ENCODE measurements around the gene OTULINL. TPM values are rescaled to one million over a fixed set of nuclear protein-coding genes. Genes with fewer than 3 reads are reported as not detected.

Gene OTULINL
- total RNA-seq, 1 donor from 2014 or later = 3.8 TPM

DNA sequence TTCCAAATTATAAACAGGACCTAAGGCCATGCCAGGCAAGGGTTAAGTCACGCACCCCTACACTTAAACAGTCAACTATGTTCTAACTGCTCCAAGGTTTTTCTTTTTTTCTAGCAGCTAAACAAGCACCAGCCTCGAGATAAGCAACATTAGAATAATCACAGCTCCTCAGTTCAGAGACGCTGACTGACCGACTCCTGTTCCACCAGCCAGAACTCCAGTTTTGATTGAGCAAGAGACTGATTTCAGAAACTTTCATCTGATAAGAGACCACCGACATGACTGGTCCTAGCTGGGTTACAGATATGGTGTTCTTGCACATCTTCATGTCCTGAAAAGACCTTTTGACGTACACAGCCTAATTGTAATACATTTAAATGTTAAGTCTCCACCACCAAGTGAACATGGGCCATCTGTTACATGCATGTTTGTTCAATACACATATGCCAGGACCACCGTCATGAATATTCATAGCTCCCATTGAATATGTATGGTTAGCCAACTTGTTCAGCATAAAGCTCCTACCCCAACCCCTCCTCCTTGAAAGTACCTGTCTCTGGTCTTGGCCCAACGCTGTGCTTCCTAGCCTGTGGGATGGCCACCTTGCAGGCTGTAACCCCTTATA lies 23.7 kb upstream of the OTULINL start:
- Mint-ChIP-seq H3K27ac (peak overlapping the region; percentile 35), H3K4me3 (no peak overlapping the region), H3K27me3 (ENCODE audit: low read depth) (peaks cover 32% of the 10 kb centered on the region), H3K4me1 (peaks cover 8% of the 10 kb centered on the region), H3K36me3 (no peaks in the 10 kb centered on the region), H3K9me3 (no peaks in the 10 kb centered on the region)
- TF ChIP-seq, protein P1, sequence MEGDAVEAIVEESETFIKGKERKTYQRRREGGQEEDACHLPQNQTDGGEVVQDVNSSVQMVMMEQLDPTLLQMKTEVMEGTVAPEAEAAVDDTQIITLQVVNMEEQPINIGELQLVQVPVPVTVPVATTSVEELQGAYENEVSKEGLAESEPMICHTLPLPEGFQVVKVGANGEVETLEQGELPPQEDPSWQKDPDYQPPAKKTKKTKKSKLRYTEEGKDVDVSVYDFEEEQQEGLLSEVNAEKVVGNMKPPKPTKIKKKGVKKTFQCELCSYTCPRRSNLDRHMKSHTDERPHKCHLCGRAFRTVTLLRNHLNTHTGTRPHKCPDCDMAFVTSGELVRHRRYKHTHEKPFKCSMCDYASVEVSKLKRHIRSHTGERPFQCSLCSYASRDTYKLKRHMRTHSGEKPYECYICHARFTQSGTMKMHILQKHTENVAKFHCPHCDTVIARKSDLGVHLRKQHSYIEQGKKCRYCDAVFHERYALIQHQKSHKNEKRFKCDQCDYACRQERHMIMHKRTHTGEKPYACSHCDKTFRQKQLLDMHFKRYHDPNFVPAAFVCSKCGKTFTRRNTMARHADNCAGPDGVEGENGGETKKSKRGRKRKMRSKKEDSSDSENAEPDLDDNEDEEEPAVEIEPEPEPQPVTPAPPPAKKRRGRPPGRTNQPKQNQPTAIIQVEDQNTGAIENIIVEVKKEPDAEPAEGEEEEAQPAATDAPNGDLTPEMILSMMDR (IDR thresholded peaks at IDR 0.05; ENCODE audit: unreplicated experiment) = no peak
- DNase-seq (ENCODE audit: low spot score in 2 of 2, unreplicated experiment in 2 of 2) = no peak

DNA sequence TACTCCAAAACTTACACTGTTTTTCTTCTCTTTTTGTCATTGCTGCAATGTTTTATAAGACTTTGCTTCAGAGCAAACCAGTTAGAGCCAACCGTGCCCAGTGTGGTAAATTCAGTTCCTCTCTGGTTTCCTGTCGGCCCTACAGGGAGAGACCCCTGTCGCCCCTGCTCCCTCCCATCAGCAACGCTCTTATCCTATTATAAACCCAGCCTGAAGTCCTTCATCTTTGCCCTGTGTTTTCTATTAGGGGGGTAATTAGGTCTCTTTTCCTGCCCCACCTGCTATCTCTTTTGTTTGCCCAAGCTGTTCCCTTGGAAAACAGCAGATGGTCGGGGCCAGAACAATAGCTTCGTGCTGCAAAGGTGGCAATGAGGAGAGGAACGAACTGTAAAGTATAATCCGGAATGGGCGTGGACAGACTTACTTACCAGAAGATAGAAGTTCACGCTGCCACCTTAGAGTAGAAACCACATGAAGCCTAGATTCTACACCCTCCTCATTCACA lies 21.4 kb upstream of the OTULINL start:
- no peaks in the 10 kb centered on the region for H3K9me3 Mint-ChIP-seq
- no peak overlapping the region for H3K4me3 Mint-ChIP-seq
- no peak overlapping the region for H3K27ac Mint-ChIP-seq
- TF ChIP-seq, protein P1 (IDR thresholded peaks at IDR 0.05; ENCODE audit: unreplicated experiment) = no peak
- no peaks in the 10 kb centered on the region for H3K36me3 Mint-ChIP-seq
- H3K4me1 Mint-ChIP-seq = peaks cover 8% of the 10 kb centered on the region
- peaks cover 25% of the 10 kb centered on the region for H3K27me3 Mint-ChIP-seq (ENCODE audit: low read depth)
- DNase-seq (ENCODE audit: low spot score in 2 of 2, unreplicated experiment in 2 of 2) = no peak

DNA sequence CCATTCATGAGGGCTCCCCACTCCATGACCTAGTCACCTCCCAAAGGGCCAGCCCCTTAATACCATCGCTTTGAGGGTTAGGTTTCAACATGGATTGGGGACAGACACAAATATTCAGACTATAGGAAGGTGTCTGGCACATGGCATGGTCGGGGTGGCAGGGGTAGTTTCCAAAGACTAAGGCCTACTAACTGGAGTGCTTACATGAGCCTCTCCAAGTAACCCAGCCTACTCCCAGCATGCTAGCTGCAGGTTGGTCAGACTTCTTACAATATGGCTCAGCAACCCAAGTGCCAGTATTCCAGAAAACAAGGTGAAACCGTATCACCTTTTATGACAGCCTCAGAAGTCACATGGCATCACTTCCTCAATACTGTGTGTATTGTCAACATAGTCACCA lies 19.9 kb upstream of the OTULINL start:
- TF ChIP-seq, protein P1 (IDR thresholded peaks at IDR 0.05; ENCODE audit: unreplicated experiment) = no peak
- H3K9me3 Mint-ChIP-seq = peaks cover 2% of the 10 kb centered on the region
- no peak overlapping the region for H3K4me3 Mint-ChIP-seq
- H3K36me3 Mint-ChIP-seq = no peaks in the 10 kb centered on the region
- no peak for DNase-seq (ENCODE audit: low spot score in 2 of 2, unreplicated experiment in 2 of 2)
- H3K27me3 Mint-ChIP-seq (ENCODE audit: low read depth) = peaks cover 37% of the 10 kb centered on the region
- H3K4me1 Mint-ChIP-seq = peaks cover 8% of the 10 kb centered on the region
- no peak overlapping the region for H3K27ac Mint-ChIP-seq

DNA sequence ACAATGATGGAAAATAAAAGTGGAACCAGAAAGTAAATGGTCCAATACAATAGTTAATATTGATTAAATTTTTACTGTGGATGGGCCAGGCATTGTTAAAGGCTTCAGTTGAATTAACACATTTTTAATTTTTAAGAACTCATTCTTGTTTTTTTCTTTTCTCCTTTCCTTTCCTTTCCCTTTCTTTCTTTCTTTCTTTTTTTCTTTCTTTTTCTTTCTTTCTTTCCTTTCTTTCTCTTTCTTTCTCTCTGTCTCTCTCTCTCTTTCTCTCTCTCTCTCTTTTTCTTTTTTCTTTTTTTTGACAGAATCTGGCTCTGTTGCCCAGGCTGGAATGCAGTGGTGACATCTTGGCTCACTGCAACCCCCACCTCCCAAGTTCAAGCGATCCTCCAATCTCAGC lies 13.3 kb upstream of the OTULINL start:
- peaks cover 9% of the 10 kb centered on the region for H3K9me3 Mint-ChIP-seq
- TF ChIP-seq, protein P1 (IDR thresholded peaks at IDR 0.05; ENCODE audit: unreplicated experiment) = no peak
- DNase-seq (ENCODE audit: low spot score in 2 of 2, unreplicated experiment in 2 of 2) = no peak
- H3K4me1 Mint-ChIP-seq = no peaks in the 10 kb centered on the region
- H3K27me3 Mint-ChIP-seq (ENCODE audit: low read depth) = peaks cover 60% of the 10 kb centered on the region
- H3K36me3 Mint-ChIP-seq = no peaks in the 10 kb centered on the region
- no peak overlapping the region for H3K27ac Mint-ChIP-seq
- no peak overlapping the region for H3K4me3 Mint-ChIP-seq

DNA sequence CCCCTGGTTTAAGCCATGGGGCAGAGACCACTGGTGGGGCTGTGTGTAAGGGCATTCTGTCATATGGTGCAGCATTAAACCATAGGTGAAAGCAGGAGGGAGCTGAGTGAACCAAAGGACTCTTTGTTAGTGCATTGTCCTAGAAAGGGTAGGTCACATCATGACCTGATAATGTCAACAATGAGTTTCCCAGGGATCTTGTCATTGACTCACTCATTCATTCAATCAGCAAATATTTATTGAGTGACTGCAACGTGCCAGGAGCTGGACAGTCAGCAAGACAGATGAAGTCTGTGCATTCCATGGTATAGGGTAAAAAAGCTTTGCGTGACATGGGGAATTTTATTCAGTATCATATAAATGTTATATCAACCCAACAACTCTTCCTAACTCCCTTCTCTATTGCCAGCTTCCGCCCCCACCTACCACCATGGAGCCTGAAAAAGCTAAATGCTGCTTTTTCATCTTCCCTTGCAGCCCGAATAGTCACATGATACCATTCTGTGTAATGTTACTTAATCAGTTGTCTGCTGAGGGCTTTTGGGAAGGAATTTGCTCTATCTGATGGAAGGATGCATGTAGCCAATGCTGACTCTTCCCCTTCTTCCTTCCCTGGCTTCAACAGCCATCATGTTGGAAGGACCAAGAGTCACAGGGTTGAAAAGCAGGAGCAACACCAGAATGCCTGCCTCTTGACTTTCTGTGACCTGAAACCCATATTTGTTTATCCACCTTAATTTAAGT lies 11.5 kb upstream of the OTULINL start:
- peaks cover 70% of the 10 kb centered on the region for H3K27me3 Mint-ChIP-seq (ENCODE audit: low read depth)
- TF ChIP-seq, protein P1 (IDR thresholded peaks at IDR 0.05; ENCODE audit: unreplicated experiment) = no peak
- H3K4me3 Mint-ChIP-seq = no peak overlapping the region
- no peak for DNase-seq (ENCODE audit: low spot score in 2 of 2, unreplicated experiment in 2 of 2)
- peaks cover 9% of the 10 kb centered on the region for H3K9me3 Mint-ChIP-seq
- H3K27ac Mint-ChIP-seq = no peak overlapping the region
- H3K4me1 Mint-ChIP-seq = no peaks in the 10 kb centered on the region
- no peaks in the 10 kb centered on the region for H3K36me3 Mint-ChIP-seq

All from mesothelial cell of epicardium (in vitro differentiated cells).